Skeletal muscle tissue (tissue), 2 donors: ENCODE measurements around the gene YES1. TPM values are rescaled to one million over a fixed set of nuclear protein-coding genes. Genes with fewer than 3 reads are reported as not detected.

Experiments
- small RNA-seq: library from RNA; depleted of rRNA; stranded (forward); fragments of <200 nt; gene quantifications from one replicate; pipeline ENCODE3, GENCODE V24; 2014
- total RNA-seq: library from RNA; depleted of rRNA; stranded (reverse); fragments of >200 nt; gene quantifications from one replicate; pipeline ENCODE4 v1.2.3, GENCODE V29; 2014

YES1 gene
- total RNA-seq, 1 donor from 2014 or later: 40.7 TPM

Small RNA genes within 50 kb of the gene (small RNA-seq; reads per million reads assigned to genes)
- gene BOLA2P1 (not detected), gene RNU1-109P (not detected)

Other genes starting within 250 kb of the YES1 start
- not detected for gene CETN1, start 231.9 kb downstream of the YES1 start, total RNA-seq
- gene CLUL1, start 215.3 kb downstream of the YES1 start, total RNA-seq: 0.52 TPM
- gene TYMS, start 154.6 kb downstream of the YES1 start, total RNA-seq: 15.7 TPM
- 14.1 TPM for gene ENOSF1, start 99.6 kb downstream of the YES1 start, total RNA-seq
- under 0.01 TPM for gene ADCYAP1, start 92.6 kb upstream of the YES1 start, total RNA-seq